Lung (tissue), 12 donors: Measurements from ENCODE around the gene CBL. TPM values are rescaled to one million over a fixed set of nuclear protein-coding genes. Genes with fewer than 3 reads are reported as not detected.

ENCODE experiments used
- ATAC-seq: fragments of 200-7000 bp; cut with Tn5 transposase; one replicate; pipeline ENCODE4 v1.9.1; 2020; ENCODE audit warnings: moderate number of reproducible peaks; ENCODE audit not compliant: insufficient read depth, low FRiP score
- DNase-seq, 3 donors: peaks; one replicate each; pipeline ENCODE4 v3.0.0-alpha.2; 2013 to 2017
- H3K27ac ChIP-seq, 2 donors: one replicate each; pipeline ENCODE4 v1.5.1; 2013; ENCODE audit warnings: mild to moderate bottlenecking in 2 of 2, moderate library complexity in 2 of 2, control low read depth in 1 of 2, inconsistent platforms in 1 of 2, low read depth in 1 of 2, low read length in 1 of 2
- H3K27me3 ChIP-seq, 3 donors: one replicate each; pipeline ENCODE4 v1.5.1; 2013; ENCODE audit warnings: low read length in 2 of 3; ENCODE audit not compliant: control insufficient read depth in 3 of 3, insufficient read depth in 3 of 3
- H3K36me3 ChIP-seq, 4 donors: one replicate each; pipeline ENCODE4 v1.5.1; 2013; ENCODE audit warnings: low read length in 4 of 4, mild to moderate bottlenecking in 1 of 4, moderate library complexity in 1 of 4; ENCODE audit not compliant: control insufficient read depth in 4 of 4, insufficient read depth in 4 of 4
- H3K4me1 ChIP-seq, 5 donors: one replicate each; pipeline ENCODE4 v1.5.1; 2013; ENCODE audit warnings: low read length in 5 of 5, mild to moderate bottlenecking in 2 of 5, moderate library complexity in 1 of 5; ENCODE audit not compliant: control insufficient read depth in 5 of 5, insufficient read depth in 5 of 5
- H3K4me3 ChIP-seq: one replicate; pipeline ENCODE4 v1.5.1; 2013; ENCODE audit warnings: mild to moderate bottlenecking, control low read depth, moderate library complexity
- H3K9ac ChIP-seq, 2 donors: one replicate each; pipeline ENCODE4 v1.5.1; 2013; ENCODE audit warnings: low read length in 2 of 2, control low read depth in 1 of 2; ENCODE audit not compliant: insufficient read depth in 1 of 2
- H3K9me3 ChIP-seq, 4 donors: one replicate each; pipeline ENCODE4 v1.5.1; 2013; ENCODE audit warnings: low read length in 3 of 4, mild to moderate bottlenecking in 1 of 4, moderate library complexity in 1 of 4; ENCODE audit not compliant: control insufficient read depth in 4 of 4, insufficient read depth in 3 of 4
- CTCF ChIP-seq: IDR thresholded peaks from 2 replicates; pipeline ENCODE4 v1.5.1; 2012; ENCODE audit warnings: mild to moderate bottlenecking; ENCODE audit errors: control extremely low read depth, extremely low read depth
- WGBS, 2 donors: extraction: QIAGEN DNeasy Blood & Tissue Kit; methylation state at CpG; one replicate each; pipeline ENCODE4 v1.1.7; 2013; 5-methylcytosine and 5-hydroxymethylcytosine counted together
- polyA plus RNA-seq, 2 donors: library from polyadenylated mRNA; stranded (reverse); fragments of 200-250 nt; gene quantifications; one replicate each; pipeline ENCODE4 v1.2.1, GENCODE V29; 2013
- total RNA-seq, 2 donors: library from RNA; depleted of rRNA in 1 of 2; stranded (reverse); fragments of >200 nt in 1 of 2; gene quantifications; one replicate each; pipeline ENCODE4 v1.2.1, GENCODE V29; 2014 to 2021
- donor health status: control.
- donor health status: control.
- donor health status: Bipolar disorder and iron deficiency.
- donor health status: healthy.
- donor health status: DM: yes; HTN: yes; CAD: no.

CBL gene
- total and polyA plus RNA-seq, 4 donors: 8.7 to 25.1 (median 16.1) TPM

DNA sequence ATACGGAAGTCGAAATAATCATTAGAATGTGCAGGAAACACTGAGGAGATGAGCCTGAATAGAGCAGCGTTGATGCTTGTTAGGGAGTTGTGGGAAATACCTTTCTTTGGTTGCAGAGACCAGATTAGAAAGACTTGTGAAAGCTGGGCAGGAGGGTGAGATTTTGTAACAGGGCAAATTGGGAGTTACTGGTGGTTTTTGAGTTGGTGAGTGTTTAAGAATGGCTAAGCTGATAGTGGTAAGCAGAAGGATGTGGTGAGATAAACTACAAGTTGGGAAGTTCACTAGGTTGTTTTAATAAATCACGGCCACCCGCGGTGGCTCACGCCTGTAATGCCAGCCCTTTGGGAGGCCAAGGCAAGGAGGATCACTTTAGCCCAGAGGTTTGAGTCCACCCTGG is 76.4 kb downstream of the CBL start:
- H3K9me3 ChIP-seq: no peaks in the 10 kb centered on the region
- DNase-seq: no peak
- H3K27ac ChIP-seq: no peak overlapping the region
- TF ChIP-seq CTCF: no peak
- H3K9ac ChIP-seq: no peak overlapping the region
- peaks cover 8 to 26% (median 10%) of the 10 kb centered on the region in 4 donors for H3K36me3 ChIP-seq
- H3K27me3 ChIP-seq: no peaks in the 10 kb centered on the region
- 64 to 75% methylated on average over 7 of the region's 7 CpGs for WGBS, 2 donors
- peaks cover 0 to 4% (median 0%) of the 10 kb centered on the region in 5 donors for H3K4me1 ChIP-seq
- H3K4me3 ChIP-seq: no peak overlapping the region
- no peak for ATAC-seq

DNA sequence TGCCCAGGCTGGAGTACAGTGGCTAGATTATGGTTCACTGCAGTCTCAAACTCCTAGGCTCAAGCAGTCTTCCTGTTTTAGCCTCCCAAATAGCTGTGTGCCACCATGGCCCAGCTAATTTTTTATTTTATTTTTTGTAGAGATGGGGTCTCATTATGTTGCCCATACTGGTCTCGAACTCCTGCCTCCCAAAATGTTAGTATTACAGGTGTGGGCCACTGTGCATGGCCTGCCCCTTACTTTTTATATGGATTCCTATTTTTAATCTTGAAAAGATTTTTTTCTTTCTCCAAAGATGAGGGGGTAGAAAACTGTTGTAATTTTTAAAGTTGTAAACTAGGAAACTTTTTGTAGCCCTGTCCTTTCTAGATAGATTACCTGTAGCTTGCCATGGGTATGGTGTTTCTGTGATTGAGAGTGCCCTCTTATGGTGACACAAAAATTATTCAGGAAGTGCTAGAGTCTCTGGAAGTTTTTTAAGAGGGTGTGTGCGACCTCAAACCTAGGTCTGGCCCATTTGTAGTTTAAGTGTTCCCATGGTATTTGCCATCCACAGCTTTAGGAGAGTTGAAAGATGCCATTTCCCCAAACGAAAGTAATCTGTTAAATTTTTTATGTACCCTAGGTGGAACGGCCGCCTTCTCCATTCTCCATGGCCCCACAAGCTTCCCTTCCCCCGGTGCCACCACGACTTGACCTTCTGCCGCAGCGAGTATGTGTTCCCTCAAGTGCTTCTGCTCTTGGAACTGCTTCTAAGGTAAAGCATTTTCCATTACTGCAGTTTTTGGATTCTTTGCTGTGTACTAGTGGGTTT is 78.4 kb downstream of the CBL start:
- Histone ChIP-seq H3K27me3 (no peaks in the 10 kb centered on the region), H3K9me3 (no peaks in the 10 kb centered on the region), H3K4me3 (no peak overlapping the region), H3K27ac (no peak overlapping the region), H3K9ac (no peak overlapping the region), H3K4me1 (peaks cover 0 to 4% (median 0%) of the 10 kb centered on the region in 5 donors), H3K36me3 (peaks cover 4 to 14% (median 10%) of the 10 kb centered on the region in 4 donors)
- ATAC-seq: peak; percentile 47
- DNase-seq: peak in 2 of 3 donors; percentile 39 to 58
- WGBS, 2 donors: 62 to 75% methylated on average over 9 of the region's 9 CpGs
- TF ChIP-seq CTCF: peak; percentile 19

DNA sequence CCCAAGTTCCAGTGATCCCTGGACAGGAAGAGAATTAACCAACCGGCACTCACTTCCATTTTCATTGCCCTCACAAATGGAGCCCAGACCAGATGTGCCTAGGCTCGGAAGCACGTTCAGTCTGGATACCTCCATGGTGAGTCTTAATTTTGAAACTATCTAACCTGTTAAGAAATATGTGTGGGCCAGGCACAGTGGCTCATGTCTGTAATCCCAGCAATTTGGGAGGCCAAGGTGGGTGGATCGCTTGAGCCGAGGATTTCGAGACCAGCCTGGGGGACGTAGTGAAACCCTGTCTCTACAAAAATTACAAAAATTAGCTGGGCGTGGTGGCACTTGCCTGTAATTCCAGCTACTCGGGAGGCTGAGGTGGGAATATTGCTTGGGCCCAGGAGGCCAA is 79.3 kb downstream of the CBL start:
- no peak for DNase-seq
- no peak overlapping the region for H3K27ac ChIP-seq
- peaks cover 4 to 14% (median 11%) of the 10 kb centered on the region in 4 donors for H3K36me3 ChIP-seq
- no peak for TF ChIP-seq CTCF
- H3K27me3 ChIP-seq: no peaks in the 10 kb centered on the region
- H3K4me3 ChIP-seq: no peak overlapping the region
- peaks cover 0 to 4% (median 0%) of the 10 kb centered on the region in 5 donors for H3K4me1 ChIP-seq
- H3K9me3 ChIP-seq: no peaks in the 10 kb centered on the region
- ATAC-seq: no peak
- H3K9ac ChIP-seq: no peak overlapping the region
- 96 to 97% methylated on average over 9 of the region's 9 CpGs for WGBS, 2 donors
